ENCODE measurements around the gene CCDC43.

CCDC43 gene

GRCh38 chr17:44653954-44654353, 35.6 kb downstream of the CCDC43 start:
- Histone ChIP-seq H3K9me3 (ENCODE audit: control extremely low read depth in 1 of 5, control insufficient read depth in 4 of 5, insufficient read depth in 2 of 5, low read depth in 1 of 5, low read length in 4 of 5) (peaks cover 0 to 9% (median 0%) of the 10 kb centered on the region in 5 experiments), H3K36me3 (ENCODE audit: control insufficient read depth in 4 of 4, insufficient read depth in 4 of 4, low read length in 3 of 4) (no peaks in the 10 kb centered on the region), H3K27ac (ENCODE audit: insufficient read depth in 1 of 2, low read depth in 1 of 2, low read length in 2 of 2, poor library complexity in 1 of 2, severe bottlenecking in 2 of 2) (no peak overlapping the region), H3K4me1 (ENCODE audit: control extremely low read depth in 1 of 4, control insufficient read depth in 4 of 4, insufficient read depth in 4 of 4, low read length in 3 of 4) (peaks cover 0 to 10% (median 9%) of the 10 kb centered on the region in 4 experiments), H3K4me3 (ENCODE audit: control insufficient read depth in 1 of 7, extremely low read depth in 1 of 7, insufficient read depth in 4 of 7, low read depth in 2 of 7, low read length in 6 of 7) (no peak overlapping the region), H3K27me3 (replicated peaks in 2 of 5; ENCODE audit: control insufficient read depth in 4 of 5, insufficient read depth in 5 of 5, low read length in 4 of 5) (peaks cover 4 to 58% (median 12%) of the 10 kb centered on the region in 5 experiments)
- ChIA-PET POLR2A (no interaction called here), CTCF (no interaction called here)
- no CpG with 5 or more reads among the region's 1 CpG for WGBS (ENCODE audit: insufficient coverage)
- DNase-seq = no peak

- POLR2A ChIA-PET = no interaction called here
- no peak for DNase-seq
- peaks cover 0 to 10% (median 9%) of the 10 kb centered on the region in 4 experiments for H3K4me1 ChIP-seq (ENCODE audit: control extremely low read depth in 1 of 4, control insufficient read depth in 4 of 4, insufficient read depth in 4 of 4, low read length in 3 of 4)
- CTCF ChIA-PET = interaction anchor here (0.7 kb wide), 1 partner anchor 62 kb away, joined by 3 read pairs; no protein-coding TSS in a partner anchor
- H3K36me3 ChIP-seq (ENCODE audit: control insufficient read depth in 4 of 4, insufficient read depth in 4 of 4, low read length in 3 of 4) = no peaks in the 10 kb centered on the region
- H3K4me3 ChIP-seq (ENCODE audit: control insufficient read depth in 1 of 7, extremely low read depth in 1 of 7, insufficient read depth in 4 of 7, low read depth in 2 of 7, low read length in 6 of 7) = no peak overlapping the region
- H3K9me3 ChIP-seq (ENCODE audit: control extremely low read depth in 1 of 5, control insufficient read depth in 4 of 5, insufficient read depth in 2 of 5, low read depth in 1 of 5, low read length in 4 of 5) = peaks cover 0 to 9% (median 0%) of the 10 kb centered on the region in 5 experiments
- no peak overlapping the region for H3K27ac ChIP-seq (ENCODE audit: insufficient read depth in 1 of 2, low read depth in 1 of 2, low read length in 2 of 2, poor library complexity in 1 of 2, severe bottlenecking in 2 of 2)
- H3K27me3 ChIP-seq (replicated peaks in 2 of 5; ENCODE audit: control insufficient read depth in 4 of 5, insufficient read depth in 5 of 5, low read length in 4 of 5) = peaks cover 4 to 60% (median 12%) of the 10 kb centered on the region in 5 experiments
- 95% methylated on average over 3 of the region's 3 CpGs for WGBS (ENCODE audit: insufficient coverage)
Observed at GRCh38 chr17:44653384-44653783, 36.2 kb downstream of the CCDC43 start.

- 90% methylated on average over 7 of the region's 8 CpGs for WGBS (ENCODE audit: insufficient coverage)
- Histone ChIP-seq H3K27ac (ENCODE audit: insufficient read depth in 1 of 2, low read depth in 1 of 2, low read length in 2 of 2, poor library complexity in 1 of 2, severe bottlenecking in 2 of 2) (no peak overlapping the region), H3K27me3 (replicated peaks in 2 of 5; ENCODE audit: control insufficient read depth in 4 of 5, insufficient read depth in 5 of 5, low read length in 4 of 5) (peaks cover 4 to 58% (median 12%) of the 10 kb centered on the region in 5 experiments), H3K9me3 (ENCODE audit: control extremely low read depth in 1 of 5, control insufficient read depth in 4 of 5, insufficient read depth in 2 of 5, low read depth in 1 of 5, low read length in 4 of 5) (peaks cover 0 to 9% (median 0%) of the 10 kb centered on the region in 5 experiments), H3K36me3 (ENCODE audit: control insufficient read depth in 4 of 4, insufficient read depth in 4 of 4, low read length in 3 of 4) (no peaks in the 10 kb centered on the region), H3K4me1 (ENCODE audit: control extremely low read depth in 1 of 4, control insufficient read depth in 4 of 4, insufficient read depth in 4 of 4, low read length in 3 of 4) (peaks cover 0 to 10% (median 9%) of the 10 kb centered on the region in 4 experiments), H3K4me3 (ENCODE audit: control insufficient read depth in 1 of 7, extremely low read depth in 1 of 7, insufficient read depth in 4 of 7, low read depth in 2 of 7, low read length in 6 of 7) (no peak overlapping the region)
- POLR2A ChIA-PET = no interaction called here
- CTCF ChIA-PET = interaction anchor here (0.7 kb wide), 1 partner anchor 62 kb away, joined by 3 read pairs; no protein-coding TSS in a partner anchor
- DNase-seq = no peak
Observed at GRCh38 chr17:44652727-44653126, 36.8 kb downstream of the CCDC43 start.

GRCh38 chr17:44651228-44651627, 38.3 kb downstream of the CCDC43 start:
- Histone ChIP-seq H3K4me1 (ENCODE audit: control extremely low read depth in 1 of 4, control insufficient read depth in 4 of 4, insufficient read depth in 4 of 4, low read length in 3 of 4) (peaks cover 0 to 4% (median 4%) of the 10 kb centered on the region in 4 experiments), H3K36me3 (ENCODE audit: control insufficient read depth in 4 of 4, insufficient read depth in 4 of 4, low read length in 3 of 4) (no peaks in the 10 kb centered on the region), H3K27me3 (replicated peaks in 2 of 5; ENCODE audit: control insufficient read depth in 4 of 5, insufficient read depth in 5 of 5, low read length in 4 of 5) (peaks cover 2 to 44% (median 10%) of the 10 kb centered on the region in 5 experiments), H3K4me3 (ENCODE audit: control insufficient read depth in 1 of 7, extremely low read depth in 1 of 7, insufficient read depth in 4 of 7, low read depth in 2 of 7, low read length in 6 of 7) (no peak overlapping the region), H3K27ac (ENCODE audit: insufficient read depth in 1 of 2, low read depth in 1 of 2, low read length in 2 of 2, poor library complexity in 1 of 2, severe bottlenecking in 2 of 2) (no peak overlapping the region), H3K9me3 (ENCODE audit: control extremely low read depth in 1 of 5, control insufficient read depth in 4 of 5, insufficient read depth in 2 of 5, low read depth in 1 of 5, low read length in 4 of 5) (peaks cover 0 to 9% (median 0%) of the 10 kb centered on the region in 5 experiments)
- CTCF ChIA-PET = no interaction called here
- no CpG with 5 or more reads among the region's 5 CpGs for WGBS (ENCODE audit: insufficient coverage)
- POLR2A ChIA-PET = no interaction called here
- peak in 1 of 3 donors; percentile 21 for DNase-seq

- H3K4me3 ChIP-seq (ENCODE audit: control insufficient read depth in 1 of 7, extremely low read depth in 1 of 7, insufficient read depth in 4 of 7, low read depth in 2 of 7, low read length in 6 of 7) = no peak overlapping the region
- H3K27ac ChIP-seq (ENCODE audit: insufficient read depth in 1 of 2, low read depth in 1 of 2, low read length in 2 of 2, poor library complexity in 1 of 2, severe bottlenecking in 2 of 2) = no peak overlapping the region
- CTCF ChIA-PET = interaction anchor here (1.1 kb wide), 2 partner anchors 18 to 115 kb away, joined by 3 read pairs; no protein-coding TSS in a partner anchor
- 100% methylated on average over 1 of the region's 2 CpGs for WGBS (ENCODE audit: insufficient coverage)
- no peaks in the 10 kb centered on the region for H3K4me1 ChIP-seq (ENCODE audit: control extremely low read depth in 1 of 4, control insufficient read depth in 4 of 4, insufficient read depth in 4 of 4, low read length in 3 of 4)
- peaks cover under 1 to 23% (median 5%) of the 10 kb centered on the region in 5 experiments for H3K27me3 ChIP-seq (replicated peaks in 2 of 5; ENCODE audit: control insufficient read depth in 4 of 5, insufficient read depth in 5 of 5, low read length in 4 of 5)
- POLR2A ChIA-PET = no interaction called here
- peaks cover 0 to 4% (median 0%) of the 10 kb centered on the region in 5 experiments for H3K9me3 ChIP-seq (ENCODE audit: control extremely low read depth in 1 of 5, control insufficient read depth in 4 of 5, insufficient read depth in 2 of 5, low read depth in 1 of 5, low read length in 4 of 5)
- H3K36me3 ChIP-seq (ENCODE audit: control insufficient read depth in 4 of 4, insufficient read depth in 4 of 4, low read length in 3 of 4) = no peaks in the 10 kb centered on the region
- no peak for DNase-seq
Observed at GRCh38 chr17:44648963-44649362, 40.6 kb downstream of the CCDC43 start.

GRCh38 chr17:44647736-44648135, 41.8 kb downstream of the CCDC43 start:
- no peaks in the 10 kb centered on the region for H3K36me3 ChIP-seq (ENCODE audit: control insufficient read depth in 4 of 4, insufficient read depth in 4 of 4, low read length in 3 of 4)
- H3K27ac ChIP-seq (ENCODE audit: insufficient read depth in 1 of 2, low read depth in 1 of 2, low read length in 2 of 2, poor library complexity in 1 of 2, severe bottlenecking in 2 of 2) = no peak overlapping the region
- POLR2A ChIA-PET = no interaction called here
- H3K9me3 ChIP-seq (ENCODE audit: control extremely low read depth in 1 of 5, control insufficient read depth in 4 of 5, insufficient read depth in 2 of 5, low read depth in 1 of 5, low read length in 4 of 5) = no peaks in the 10 kb centered on the region
- no peaks in the 10 kb centered on the region for H3K4me1 ChIP-seq (ENCODE audit: control extremely low read depth in 1 of 4, control insufficient read depth in 4 of 4, insufficient read depth in 4 of 4, low read length in 3 of 4)
- no peak for DNase-seq
- H3K4me3 ChIP-seq (ENCODE audit: control insufficient read depth in 1 of 7, extremely low read depth in 1 of 7, insufficient read depth in 4 of 7, low read depth in 2 of 7, low read length in 6 of 7) = no peak overlapping the region
- H3K27me3 ChIP-seq (replicated peaks in 2 of 5; ENCODE audit: control insufficient read depth in 4 of 5, insufficient read depth in 5 of 5, low read length in 4 of 5) = peaks cover 0 to 13% (median 4%) of the 10 kb centered on the region in 5 experiments
- CTCF ChIA-PET = interaction anchor here (1.2 kb wide), 1 partner anchor 8 kb away, joined by 3 read pairs; the partner anchor contains the start of gene MEIOC

- Histone ChIP-seq H3K27me3 (replicated peaks in 2 of 5; ENCODE audit: control insufficient read depth in 4 of 5, insufficient read depth in 5 of 5, low read length in 4 of 5) (peaks cover 2 to 12% (median 4%) of the 10 kb centered on the region in 5 experiments), H3K36me3 (ENCODE audit: control insufficient read depth in 4 of 4, insufficient read depth in 4 of 4, low read length in 3 of 4) (no peaks in the 10 kb centered on the region), H3K27ac (ENCODE audit: insufficient read depth in 1 of 2, low read depth in 1 of 2, low read length in 2 of 2, poor library complexity in 1 of 2, severe bottlenecking in 2 of 2) (no peak overlapping the region), H3K4me1 (ENCODE audit: control extremely low read depth in 1 of 4, control insufficient read depth in 4 of 4, insufficient read depth in 4 of 4, low read length in 3 of 4) (no peaks in the 10 kb centered on the region), H3K4me3 (ENCODE audit: control insufficient read depth in 1 of 7, extremely low read depth in 1 of 7, insufficient read depth in 4 of 7, low read depth in 2 of 7, low read length in 6 of 7) (no peak overlapping the region), H3K9me3 (ENCODE audit: control extremely low read depth in 1 of 5, control insufficient read depth in 4 of 5, insufficient read depth in 2 of 5, low read depth in 1 of 5, low read length in 4 of 5) (no peaks in the 10 kb centered on the region)
- ChIA-PET POLR2A (interaction anchor here (0.7 kb wide), 1 partner anchor 268 kb away, joined by 4 read pairs; no protein-coding TSS in a partner anchor), CTCF (interaction anchor here (0.6 to 1.7 kb wide), 3 partner anchors 9 to 88 kb away, joined by 3 to 5 read pairs (median 4); no protein-coding TSS in a partner anchor)
- whole genome bisulfite sequencing (ENCODE audit: insufficient coverage) = 100% methylated on average over 1 of the region's 4 CpGs
- no peak for DNase-seq
Observed at GRCh38 chr17:44646280-44646679, 43.3 kb downstream of the CCDC43 start.

Measured in common myeloid progenitor, CD34-positive (primary cell).